Subcutaneous adipose tissue (tissue), 4 donors: ENCODE data around the gene DHRSX. TPM values are rescaled to one million over a fixed set of nuclear protein-coding genes. Genes with fewer than 3 reads are reported as not detected.

Source experiments
- CTCF ChIP-seq: fragments of 450-650 bp; IDR thresholded peaks from one replicate; pipeline ENCODE4 v1.5.1; 2016; ENCODE audit warnings: low read depth, mild to moderate bottlenecking, control low read depth, antibody characterized with exemption, moderate library complexity
- total RNA-seq, 4 donors: library from RNA; depleted of rRNA; stranded (reverse); fragments of >200 nt; gene quantifications; one replicate each; pipeline ENCODE4 v1.1.0, GENCODE V29; 2016

Gene DHRSX
- total RNA-seq, 4 donors from 2014 or later = 17.0 to 34.2 (median 24.5) TPM

- TF ChIP-seq CTCF = no peak
These were observed 1.3 kb downstream of the DHRSX start for GRCh38 chrX:2499507-2499906.

- no peak for TF ChIP-seq CTCF
These were observed 1.9 kb downstream of the DHRSX start for GRCh38 chrX:2498781-2499302.

- TF ChIP-seq CTCF = no peak
These were observed 2.6 kb downstream of the DHRSX start for GRCh38 chrX:2497961-2498780.

GRCh38 chrX:2495595-2495994, 5.2 kb downstream of the DHRSX start:
- no peak for TF ChIP-seq CTCF

- TF ChIP-seq CTCF = no peak
These were observed 8.1 kb downstream of the DHRSX start for GRCh38 chrX:2492531-2493218.

- TF ChIP-seq CTCF = no peak
These were observed 10.1 kb downstream of the DHRSX start for GRCh38 chrX:2490634-2491033.
